ENCODE results near the gene FBXO31.

Gene FBXO31

DNA sequence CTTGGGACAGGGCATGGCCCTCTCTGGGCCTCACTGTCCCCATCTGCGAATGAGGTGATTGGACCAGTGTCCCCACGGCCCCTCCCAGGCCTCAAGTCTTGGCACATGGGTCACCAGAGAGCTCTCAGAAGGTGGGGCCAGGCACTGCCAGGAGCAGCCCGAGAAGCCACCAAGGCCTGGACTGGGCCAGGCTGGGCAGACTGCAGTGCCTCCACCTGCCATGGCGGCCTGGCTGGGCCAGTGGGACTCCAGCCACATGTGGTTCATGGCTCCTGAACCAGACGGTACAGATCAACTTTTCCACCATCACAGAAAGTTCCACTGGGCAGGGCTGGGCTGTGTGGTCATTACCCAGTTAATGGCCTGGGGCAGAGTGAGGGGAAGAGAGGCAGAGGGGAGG, 86.2 kb downstream of the FBXO31 start:
- H3K27me3 ChIP-seq, result no peaks in the 10 kb centered on the region
- no peak overlapping the region for H3K27ac ChIP-seq
- TF ChIP-seq, protein P1, sequence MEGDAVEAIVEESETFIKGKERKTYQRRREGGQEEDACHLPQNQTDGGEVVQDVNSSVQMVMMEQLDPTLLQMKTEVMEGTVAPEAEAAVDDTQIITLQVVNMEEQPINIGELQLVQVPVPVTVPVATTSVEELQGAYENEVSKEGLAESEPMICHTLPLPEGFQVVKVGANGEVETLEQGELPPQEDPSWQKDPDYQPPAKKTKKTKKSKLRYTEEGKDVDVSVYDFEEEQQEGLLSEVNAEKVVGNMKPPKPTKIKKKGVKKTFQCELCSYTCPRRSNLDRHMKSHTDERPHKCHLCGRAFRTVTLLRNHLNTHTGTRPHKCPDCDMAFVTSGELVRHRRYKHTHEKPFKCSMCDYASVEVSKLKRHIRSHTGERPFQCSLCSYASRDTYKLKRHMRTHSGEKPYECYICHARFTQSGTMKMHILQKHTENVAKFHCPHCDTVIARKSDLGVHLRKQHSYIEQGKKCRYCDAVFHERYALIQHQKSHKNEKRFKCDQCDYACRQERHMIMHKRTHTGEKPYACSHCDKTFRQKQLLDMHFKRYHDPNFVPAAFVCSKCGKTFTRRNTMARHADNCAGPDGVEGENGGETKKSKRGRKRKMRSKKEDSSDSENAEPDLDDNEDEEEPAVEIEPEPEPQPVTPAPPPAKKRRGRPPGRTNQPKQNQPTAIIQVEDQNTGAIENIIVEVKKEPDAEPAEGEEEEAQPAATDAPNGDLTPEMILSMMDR (IDR thresholded peaks at IDR 0.05), result no peak
- no peaks in the 10 kb centered on the region for H3K4me1 ChIP-seq
- H3K4me3 ChIP-seq, result no peak overlapping the region
- no peaks in the 10 kb centered on the region for H3K36me3 ChIP-seq
- intact Hi-C loops (cut with DNase I; ENCODE audit: low total_unique reads), result no loop called here
- H3K9me3 ChIP-seq, result no peaks in the 10 kb centered on the region
- no peak for DNase-seq

DNA sequence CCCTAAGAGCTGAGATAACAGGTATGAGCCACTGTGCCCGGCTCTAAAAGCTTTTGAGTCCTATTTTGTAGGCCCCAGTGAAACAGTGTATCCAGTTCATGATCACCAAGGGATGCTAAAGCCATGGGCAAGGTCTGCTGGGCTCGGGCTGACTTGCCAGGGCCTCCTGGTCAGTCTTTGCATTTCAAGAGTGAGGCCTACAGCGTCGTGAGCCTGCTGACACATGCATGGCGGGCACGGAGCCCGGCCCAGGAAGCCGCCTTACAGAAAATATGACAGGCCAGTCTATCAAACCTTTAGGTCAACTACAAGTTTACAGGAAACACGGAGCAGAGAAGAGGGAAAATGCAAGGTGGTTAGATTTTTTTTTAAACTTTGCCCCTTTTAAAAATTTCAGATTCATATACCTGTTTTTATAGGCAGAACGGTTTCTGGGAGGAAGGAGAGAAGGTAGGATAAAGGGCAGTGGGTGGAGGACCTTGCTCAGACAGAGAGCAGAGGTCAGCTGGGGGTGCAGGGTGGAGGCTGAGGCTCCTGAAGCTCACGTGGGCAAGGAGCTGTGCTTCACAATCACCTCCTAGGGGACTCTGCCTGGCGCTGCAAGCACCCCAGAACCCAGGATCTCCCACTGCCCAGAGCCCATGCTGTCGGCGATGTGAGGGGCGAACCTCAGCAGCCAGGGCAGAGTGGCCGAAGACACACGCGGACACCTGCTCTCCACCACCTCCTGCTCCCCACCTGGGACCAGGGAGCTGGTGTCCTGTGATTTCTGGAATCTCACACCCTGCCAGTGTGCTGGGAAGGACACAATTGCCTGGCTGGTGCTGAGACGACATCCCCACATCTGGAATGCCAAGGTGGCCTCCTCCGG, 87.7 kb downstream of the FBXO31 start:
- Histone ChIP-seq H3K9me3 (no peaks in the 10 kb centered on the region), H3K27me3 (no peaks in the 10 kb centered on the region), H3K27ac (no peak overlapping the region), H3K4me3 (no peak overlapping the region), H3K36me3 (no peaks in the 10 kb centered on the region), H3K4me1 (no peaks in the 10 kb centered on the region)
- DNase-seq, result no peak
- TF ChIP-seq, protein P1 (IDR thresholded peaks at IDR 0.05), result no peak
- intact Hi-C loops (cut with DNase I; ENCODE audit: low total_unique reads), result loop anchor here (2.0 kb wide), 1 partner anchor 515 kb away; no protein-coding TSS in a partner anchor

DNA sequence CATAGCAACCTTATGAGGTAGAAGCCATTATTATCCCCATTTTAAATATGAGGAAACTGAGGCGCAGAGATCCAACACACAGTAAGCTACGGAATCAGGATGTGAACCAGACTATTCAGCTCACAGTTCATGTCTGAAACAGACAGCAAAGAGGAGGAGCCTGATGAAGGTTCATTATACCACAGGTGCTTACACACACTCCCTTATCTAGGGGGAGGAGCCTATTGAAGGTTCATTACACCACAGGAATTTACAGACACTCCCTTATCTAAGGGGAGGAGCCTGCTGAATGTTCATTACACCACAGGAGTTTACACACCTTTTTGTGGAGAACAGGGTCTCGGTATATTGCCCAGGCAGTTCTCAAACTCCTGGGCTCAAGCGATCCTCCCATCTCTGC, 88.3 kb downstream of the FBXO31 start:
- H3K36me3 ChIP-seq, result no peaks in the 10 kb centered on the region
- H3K27ac ChIP-seq, result no peak overlapping the region
- H3K27me3 ChIP-seq, result no peaks in the 10 kb centered on the region
- H3K9me3 ChIP-seq, result no peaks in the 10 kb centered on the region
- no peaks in the 10 kb centered on the region for H3K4me1 ChIP-seq
- intact Hi-C loops (cut with DNase I; ENCODE audit: low total_unique reads), result loop anchor here (2.0 kb wide), 1 partner anchor 514 kb away; no protein-coding TSS in a partner anchor
- TF ChIP-seq, protein P1 (IDR thresholded peaks at IDR 0.05), result no peak
- no peak for DNase-seq
- H3K4me3 ChIP-seq, result no peak overlapping the region

DNA sequence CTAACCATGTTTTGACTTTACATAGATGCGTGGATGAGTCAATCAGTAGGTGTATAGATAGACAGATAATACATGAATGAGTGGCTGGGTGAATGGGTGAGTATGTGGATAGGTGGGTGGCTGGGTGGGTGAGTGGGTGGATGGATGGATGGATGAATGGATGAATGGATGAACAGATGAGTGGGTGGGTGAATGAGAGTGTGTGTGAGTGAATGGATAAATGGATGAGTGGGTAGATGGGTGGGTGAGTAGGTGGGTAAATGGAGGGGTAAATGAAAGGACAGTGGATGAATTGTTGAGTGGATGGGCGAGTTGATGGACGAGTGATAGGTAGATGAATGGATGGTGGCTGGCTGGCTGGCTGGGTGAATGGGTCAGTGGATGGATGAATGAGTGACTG, 89.6 kb downstream of the FBXO31 start:
- no peaks in the 10 kb centered on the region for H3K4me1 ChIP-seq
- no peaks in the 10 kb centered on the region for H3K36me3 ChIP-seq
- intact Hi-C loops (cut with DNase I; ENCODE audit: low total_unique reads), result loop anchor here (2.0 kb wide), 1 partner anchor 513 kb away; no protein-coding TSS in a partner anchor
- H3K4me3 ChIP-seq, result no peak overlapping the region
- peak in 1 of 2 donors; percentile 25 for DNase-seq
- no peaks in the 10 kb centered on the region for H3K9me3 ChIP-seq
- TF ChIP-seq, protein P1 (IDR thresholded peaks at IDR 0.05), result no peak
- H3K27me3 ChIP-seq, result no peaks in the 10 kb centered on the region
- no peak overlapping the region for H3K27ac ChIP-seq

DNA sequence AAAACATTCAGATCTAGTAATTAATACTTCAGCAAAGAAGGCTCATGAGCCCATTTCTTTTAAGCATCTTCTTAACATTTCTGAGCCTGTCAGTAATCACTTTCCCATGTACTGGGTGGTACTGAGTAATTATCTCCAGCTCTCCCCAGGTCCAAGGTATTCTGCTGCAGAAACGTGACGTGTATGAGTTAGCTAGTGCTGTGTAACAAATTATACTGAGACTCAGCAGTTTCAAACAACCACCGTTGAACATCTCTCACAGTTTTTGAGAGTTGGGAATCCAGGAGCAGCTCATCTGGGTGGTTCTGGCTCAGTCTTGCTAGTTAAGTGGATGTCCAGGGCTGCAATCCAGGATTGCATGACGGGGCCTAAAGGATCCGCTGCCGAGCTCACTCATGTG, 91.6 kb downstream of the FBXO31 start:
- TF ChIP-seq, protein P1 (IDR thresholded peaks at IDR 0.05), result no peak
- no peak overlapping the region for H3K27ac ChIP-seq
- H3K27me3 ChIP-seq, result no peaks in the 10 kb centered on the region
- H3K9me3 ChIP-seq, result no peaks in the 10 kb centered on the region
- no peaks in the 10 kb centered on the region for H3K4me1 ChIP-seq
- no peak for DNase-seq
- no peaks in the 10 kb centered on the region for H3K36me3 ChIP-seq
- no peak overlapping the region for H3K4me3 ChIP-seq
- intact Hi-C loops (cut with DNase I; ENCODE audit: low total_unique reads), result no loop called here
